Psoas muscle (tissue), 8 donors: ENCODE measurements around the gene AACS. TPM values are rescaled to one million over a fixed set of nuclear protein-coding genes. Genes with fewer than 3 reads are reported as not detected.
"Not testable (repeated sequence)": the region's sequence is repeated elsewhere in the genome, so short reads cannot be mapped to it uniquely, and the experiment has no call there.

ENCODE experiments used
- ATAC-seq, 4 donors: fragments of 200-7000 bp; cut with Tn5 transposase; one replicate each; pipeline ENCODE4 v1.9.1; 2020; ENCODE audit warnings: moderate library complexity in 3 of 4, mild to moderate bottlenecking in 2 of 4
- DNase-seq, 2 donors: peaks; one replicate each; pipeline ENCODE4 v3.0.0-alpha.2; 2020
- H3K27ac ChIP-seq: fragments of 200-600 bp; one replicate; pipeline ENCODE4 v1.8.0; 2022
- H3K27me3 ChIP-seq, 3 donors: fragments of 200-600 bp in 1 of 3; one replicate each; pipeline versions ENCODE4 v1.6.1 to v1.8.0; 2013 to 2022; ENCODE audit warnings: low read length in 2 of 3, mild to moderate bottlenecking in 2 of 3, moderate library complexity in 1 of 3; ENCODE audit not compliant: insufficient read depth in 3 of 3
- H3K36me3 ChIP-seq, 2 donors: fragments of 200-600 bp in 1 of 2; one replicate each; pipeline versions ENCODE4 v1.6.1 to v1.8.0; 2013 to 2022; ENCODE audit warnings: low read depth in 1 of 2, mild to moderate bottlenecking in 1 of 2, moderate library complexity in 1 of 2; ENCODE audit not compliant: insufficient read depth in 1 of 2
- H3K4me1 ChIP-seq: fragments of 200-600 bp; one replicate; pipeline ENCODE4 v1.8.0; 2022
- H3K4me3 ChIP-seq: fragments of 200-600 bp; one replicate; pipeline ENCODE4 v1.8.0; 2022; ENCODE audit warnings: mild to moderate bottlenecking
- H3K9me3 ChIP-seq: fragments of 200-600 bp; one replicate; pipeline ENCODE4 v1.8.0; 2022
- CTCF ChIP-seq: fragments of 200-600 bp; IDR thresholded peaks from one replicate; pipeline ENCODE4 v1.8.0; 2022; ENCODE audit warnings: antibody characterized with exemption
- WGBS, 3 donors: extraction: QIAGEN DNeasy Blood & Tissue Kit; methylation state at CpG; one replicate each; pipeline versions ENCODE4 v1.1.6 to v1.1.7; 2013; 5-methylcytosine and 5-hydroxymethylcytosine counted together
- intact Hi-C, 2 donors: fragments of 100-400 bp; cut with DNase I; formaldehyde crosslinking; loops; one replicate each; pipeline versions ENCODE4 v1.11.0 to v1.14.2; 2022
- polyA plus RNA-seq, 3 donors: library from polyadenylated mRNA; stranded (reverse); fragments of 200-250 nt; gene quantifications; one replicate each; pipeline ENCODE4 v1.2.3, GENCODE V29; 2013
- total RNA-seq, 4 donors: library from RNA; stranded (reverse); fragmentation: NEBNext Ultra II Directional in 2 of 4; extraction: Animal tissue kit (Norgen Biotek cat#: 25700) in 2 of 4; gene quantifications; one replicate each; pipeline versions ENCODE4 v1.2.1 to v1.2.4, GENCODE V29; 2021 to 2023
- donor health status: healthy with polysubstance abuse.
- donor health status: DM: no; HTN: no; CAD: no; lungs with moderate emphysema.
- donor health status: Bipolar disorder and iron deficiency.
- donor health status: healthy.
- donor health status: DM: yes; HTN: yes; CAD: no.
- donor health status: DM: no; HTN: no; CAD: no.
- donor health status: DM: no; HTN: no; CAD: no.
- donor health status: DM: yes; HTN: yes; CAD: no.

Gene AACS
- total and polyA plus RNA-seq, 7 donors, result 3.2 to 9.5 (median 5.7) TPM

GRCh38 chr12:125079084-125079483 lies 13.8 kb downstream of the AACS start:
- H3K36me3 ChIP-seq, result peaks cover 0 to 25% of the 10 kb centered on the region in 2 donors
- no peak overlapping the region for H3K27ac ChIP-seq
- peak in 1 of 2 donors; percentile 26 for DNase-seq
- WGBS, 3 donors, result 86 to 96% (median 94%) methylated on average over 10 of the region's 10 CpGs
- intact Hi-C loops, result no loop called here
- no peaks in the 10 kb centered on the region for H3K9me3 ChIP-seq
- no peak for TF ChIP-seq CTCF
- no peak for ATAC-seq
- no peak overlapping the region for H3K4me3 ChIP-seq
- no peaks in the 10 kb centered on the region for H3K4me1 ChIP-seq
- H3K27me3 ChIP-seq, result no peaks in the 10 kb centered on the region

GRCh38 chr12:125079648-125080645 lies 14.7 kb downstream of the AACS start:
- WGBS, 3 donors, result 79 to 92% (median 86%) methylated on average over 15 of the region's 15 CpGs
- no peak for TF ChIP-seq CTCF
- intact Hi-C loops, result no loop called here
- Histone ChIP-seq H3K4me3 (no peak overlapping the region), H3K27me3 (no peaks in the 10 kb centered on the region), H3K9me3 (no peaks in the 10 kb centered on the region), H3K36me3 (peaks cover 0 to 25% of the 10 kb centered on the region in 2 donors), H3K4me1 (no peaks in the 10 kb centered on the region), H3K27ac (no peak overlapping the region)
- ATAC-seq (peak in 3 of 4 donors; percentile 67 to 76 (median 69)), DNase-seq (peak; percentile 53 to 75)

GRCh38 chr12:125081427-125081826 lies 16.2 kb downstream of the AACS start:
- Histone ChIP-seq H3K4me3 (no peak overlapping the region), H3K27me3 (no peaks in the 10 kb centered on the region), H3K27ac (no peak overlapping the region), H3K4me1 (no peaks in the 10 kb centered on the region), H3K36me3 (peaks cover 0 to 24% of the 10 kb centered on the region in 2 donors), H3K9me3 (no peaks in the 10 kb centered on the region)
- intact Hi-C loops, result no loop called here
- TF ChIP-seq CTCF, result no peak
- peak in 1 of 2 donors; percentile 14 for DNase-seq
- 46 to 62% (median 56%) methylated on average over 11 of the region's 11 CpGs for WGBS, 3 donors
- no peak for ATAC-seq

- intact Hi-C loops, result no loop called here
- H3K9me3 ChIP-seq, result no peaks in the 10 kb centered on the region
- no peak overlapping the region for H3K27ac ChIP-seq
- no peaks in the 10 kb centered on the region for H3K27me3 ChIP-seq
- 71 to 85% (median 78%) methylated on average over 6 of the region's 6 CpGs for WGBS, 3 donors
- peaks cover 0 to 7% of the 10 kb centered on the region in 2 donors for H3K36me3 ChIP-seq
- no peak for TF ChIP-seq CTCF
- no peaks in the 10 kb centered on the region for H3K4me1 ChIP-seq
- ATAC-seq, result no peak
- peak in 1 of 2 donors; percentile 17 for DNase-seq
- no peak overlapping the region for H3K4me3 ChIP-seq
These were observed 17.8 kb downstream of the AACS start for GRCh38 chr12:125083072-125083471.

- DNase-seq, intact Hi-C loops, H3K4me1 ChIP-seq, H3K9me3 ChIP-seq, H3K36me3 ChIP-seq, H3K27me3 ChIP-seq, H3K27ac ChIP-seq, ATAC-seq, H3K4me3 ChIP-seq: not testable (repeated sequence)
- 75 to 88% (median 77%) methylated on average over 6 of the region's 6 CpGs for WGBS, 3 donors
These were observed 23.0 kb downstream of the AACS start for GRCh38 chr12:125088199-125088598.
